IPS-NIHi7 (cell line): ENCODE results near the gene MEST.
"Not testable (repeated sequence)": the region's sequence is repeated elsewhere in the genome, so short reads cannot be mapped to it uniquely, and the experiment has no call there.

Source experiments
- DNase-seq: peaks from one replicate; pipeline ENCODE4 v3.0.0; 2012; ENCODE audit warnings: mixed read lengths; ENCODE audit errors: extremely low spot score

MEST gene, protein sequence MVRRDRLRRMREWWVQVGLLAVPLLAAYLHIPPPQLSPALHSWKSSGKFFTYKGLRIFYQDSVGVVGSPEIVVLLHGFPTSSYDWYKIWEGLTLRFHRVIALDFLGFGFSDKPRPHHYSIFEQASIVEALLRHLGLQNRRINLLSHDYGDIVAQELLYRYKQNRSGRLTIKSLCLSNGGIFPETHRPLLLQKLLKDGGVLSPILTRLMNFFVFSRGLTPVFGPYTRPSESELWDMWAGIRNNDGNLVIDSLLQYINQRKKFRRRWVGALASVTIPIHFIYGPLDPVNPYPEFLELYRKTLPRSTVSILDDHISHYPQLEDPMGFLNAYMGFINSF

DNA sequence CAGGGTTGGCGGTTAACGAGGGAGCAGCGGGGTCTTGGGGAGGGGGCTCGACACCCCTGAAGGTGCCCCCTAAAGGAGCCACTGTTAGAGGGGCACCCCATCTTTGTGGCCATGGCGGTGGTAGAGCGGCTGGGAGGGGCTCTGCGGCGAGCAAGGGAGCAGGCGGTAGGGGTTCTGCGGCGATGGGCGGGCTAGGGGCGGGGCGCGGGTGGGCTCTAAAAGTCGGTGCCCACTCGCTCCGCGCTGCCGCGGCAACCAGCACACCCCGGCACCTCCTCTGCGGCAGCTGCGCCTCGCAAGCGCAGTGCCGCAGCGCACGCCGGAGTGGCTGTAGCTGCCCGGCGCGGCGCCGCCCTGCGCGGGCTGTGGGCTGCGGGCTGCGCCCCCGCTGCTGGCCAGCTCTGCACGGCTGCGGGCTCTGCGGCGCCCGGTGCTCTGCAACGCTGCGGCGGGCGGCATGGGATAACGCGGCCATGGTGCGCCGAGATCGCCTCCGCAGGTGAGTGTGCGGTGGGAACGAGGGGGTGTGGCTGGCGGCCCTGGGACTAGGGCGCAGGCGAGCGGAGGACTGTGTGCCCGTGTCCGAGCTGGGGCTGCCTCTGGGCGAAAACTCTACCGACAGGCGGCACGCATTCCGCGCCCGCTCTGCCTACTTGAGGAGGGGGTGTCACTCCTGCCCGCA, at the start of gene MEST:
MEST (plus strand) TSS at position 245 of the 682 bp plus-strand sequence; CDS start at position 474, 229 bp downstream.
- no peak for DNase-seq

DNA sequence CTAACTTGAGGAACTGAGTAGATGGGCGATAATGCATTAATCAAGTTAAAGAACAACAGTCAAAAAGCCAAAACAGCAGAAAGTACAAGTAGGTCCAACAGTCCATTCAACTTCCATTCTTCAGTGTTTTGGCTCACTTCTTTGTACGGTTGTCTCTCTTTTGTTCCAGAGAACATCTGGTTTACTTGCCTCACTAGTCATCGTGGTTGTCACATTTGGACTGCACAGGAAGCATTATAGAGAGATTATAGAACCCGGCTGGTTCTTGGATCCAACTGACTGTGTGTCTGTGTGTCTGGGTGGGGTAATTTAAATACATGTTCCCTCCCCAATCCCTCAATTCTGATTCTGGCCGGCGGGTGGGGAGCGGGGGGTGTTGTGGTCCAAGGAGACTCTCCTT, 49.3 kb upstream of the MEST start:
- no peak for DNase-seq

DNA sequence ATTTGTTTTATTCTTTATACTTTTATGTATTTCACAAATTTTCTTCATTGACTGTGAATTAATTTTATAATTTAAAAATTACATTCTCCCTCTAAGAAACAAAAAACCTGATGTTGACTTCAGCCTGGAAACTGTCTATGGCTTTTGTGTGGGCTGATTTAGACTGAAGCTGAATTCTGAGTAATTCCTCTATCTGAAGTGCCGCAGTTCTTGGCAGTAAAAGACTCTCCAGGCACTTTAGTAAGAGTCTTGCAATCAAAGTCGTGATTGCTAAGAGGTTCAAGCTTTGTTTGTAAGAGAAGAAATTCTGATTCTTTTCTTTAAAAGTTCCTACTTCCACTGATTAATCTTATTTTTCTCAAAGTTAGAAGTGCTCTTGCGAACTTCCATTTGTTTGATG, 47.7 kb upstream of the MEST start:
- no peak for DNase-seq

DNA sequence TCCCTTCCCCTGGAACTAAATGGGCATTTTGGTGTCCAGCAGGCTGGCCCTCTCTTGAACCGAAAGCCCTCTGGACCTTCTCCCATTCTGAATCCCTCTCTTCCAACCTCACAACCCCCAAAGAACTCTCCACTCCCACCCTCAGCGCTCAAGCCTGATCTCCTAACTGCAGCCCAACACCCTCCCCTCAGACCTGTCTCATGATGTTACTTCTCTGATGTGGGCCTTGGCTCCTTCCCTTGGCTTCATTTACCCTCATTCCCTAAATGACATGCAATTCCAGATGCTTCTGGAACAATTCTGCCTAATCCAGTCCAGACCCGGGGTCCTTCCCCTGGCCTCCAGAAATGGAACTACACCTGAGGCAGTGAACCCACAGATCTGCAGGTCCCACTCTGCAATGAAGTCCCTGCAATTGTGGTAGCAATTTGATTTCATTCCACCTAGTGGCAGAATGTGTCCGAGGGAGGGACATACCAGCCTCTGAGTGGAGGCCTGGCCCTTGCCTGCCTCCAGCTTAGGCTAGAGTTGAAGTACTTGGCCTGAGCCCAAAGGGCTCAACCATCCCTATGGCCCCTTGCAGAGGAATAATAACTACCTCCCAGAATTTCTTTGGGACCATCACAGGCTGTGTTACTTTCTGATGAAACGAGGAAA, 47.0 kb upstream of the MEST start:
- DNase-seq: no peak

DNA sequence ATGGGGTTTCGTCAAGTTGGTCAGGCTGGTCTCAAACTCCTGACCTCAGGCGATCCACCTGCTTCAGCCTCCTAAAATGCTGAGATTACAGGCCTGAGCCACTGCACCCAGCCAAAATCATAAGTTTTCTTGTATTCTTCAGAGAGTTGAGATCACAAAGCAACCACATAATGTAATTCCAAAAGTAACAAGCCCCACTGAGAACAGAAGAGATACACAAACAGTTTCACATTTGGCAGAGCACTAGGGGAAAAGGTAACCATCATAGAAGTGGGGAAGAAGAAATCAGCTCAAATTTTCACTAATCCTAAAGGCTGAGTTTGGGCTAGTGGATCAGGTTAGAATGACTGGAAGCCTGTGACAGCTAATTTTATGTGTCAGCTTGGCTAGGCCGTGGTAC, 45.6 kb upstream of the MEST start:
- no peak for DNase-seq

DNA sequence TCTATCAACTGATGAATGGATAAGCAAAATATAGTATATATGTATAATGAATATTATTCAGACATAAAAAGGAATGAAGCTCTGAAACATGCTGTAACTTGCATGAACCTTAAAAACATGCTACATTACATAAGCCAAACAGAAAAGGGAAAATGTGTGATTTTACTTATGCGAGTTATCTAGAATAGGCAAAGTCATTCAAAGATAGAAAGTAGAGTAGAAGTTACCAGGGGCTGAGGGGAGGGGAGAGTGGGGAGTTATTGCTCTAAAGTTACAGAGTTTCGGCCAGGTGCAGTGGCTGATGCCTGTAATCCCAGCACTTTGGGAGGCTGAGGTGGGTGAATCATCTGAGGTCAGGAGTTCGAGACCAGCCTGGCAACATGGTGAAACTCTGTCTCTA, 40.5 kb upstream of the MEST start:
- DNase-seq: not testable (repeated sequence)

DNA sequence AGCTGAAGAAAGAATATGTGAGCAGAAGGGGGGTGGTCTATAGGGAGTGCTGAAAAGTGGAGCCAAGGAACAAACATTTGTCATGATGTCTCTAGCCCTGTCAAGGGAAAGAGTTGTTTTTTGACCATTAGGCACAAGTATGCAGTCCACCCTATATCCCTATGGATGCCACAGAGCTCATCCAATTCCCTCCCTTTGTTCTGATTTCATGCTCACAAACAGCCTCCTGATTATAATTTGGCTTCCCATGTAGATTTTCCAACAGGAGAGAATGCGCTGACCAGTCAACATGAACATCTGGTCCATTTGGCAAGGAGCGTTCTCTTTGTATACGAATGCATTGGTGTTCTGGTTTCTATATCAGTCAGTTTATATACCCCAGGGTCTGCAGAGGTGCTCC, 38.9 kb upstream of the MEST start:
- DNase-seq: no peak

DNA sequence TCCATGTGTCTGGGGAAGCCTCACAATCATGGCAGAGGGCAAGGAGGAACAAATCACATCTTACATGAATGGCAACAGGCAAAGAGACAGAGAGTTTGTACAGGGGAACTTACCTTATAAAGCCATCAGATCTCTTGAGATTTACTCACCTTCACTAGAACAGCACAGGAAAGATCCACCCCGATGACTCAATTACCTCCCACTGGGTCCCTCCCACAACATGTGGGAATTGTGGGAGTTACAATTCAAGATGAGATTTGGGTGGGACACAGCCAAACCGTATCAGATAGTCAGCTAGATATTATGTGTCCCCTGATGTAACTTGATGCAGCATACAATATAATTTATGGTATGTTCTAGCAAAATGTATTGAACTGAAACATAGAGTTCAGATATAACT, 36.9 kb upstream of the MEST start:
- DNase-seq: no peak

DNA sequence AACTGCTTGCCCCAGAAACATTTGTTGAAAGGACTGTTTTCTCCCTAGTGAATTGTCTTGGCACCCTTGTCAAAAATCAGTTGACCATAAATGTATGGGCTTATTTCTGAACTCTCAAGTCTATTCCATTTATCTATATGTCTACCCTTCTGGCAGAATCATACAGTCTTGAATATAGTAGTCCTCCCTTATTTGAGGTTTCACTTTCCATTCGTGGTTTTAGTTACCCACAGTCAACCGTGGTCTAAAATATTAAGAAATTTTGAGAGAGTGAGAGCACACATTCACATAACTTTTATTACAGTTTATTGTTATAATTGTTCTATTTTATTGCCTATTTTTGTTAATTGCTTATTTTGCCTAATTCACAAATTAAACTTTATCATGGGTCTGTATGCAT, 33.6 kb upstream of the MEST start:
- no peak for DNase-seq

DNA sequence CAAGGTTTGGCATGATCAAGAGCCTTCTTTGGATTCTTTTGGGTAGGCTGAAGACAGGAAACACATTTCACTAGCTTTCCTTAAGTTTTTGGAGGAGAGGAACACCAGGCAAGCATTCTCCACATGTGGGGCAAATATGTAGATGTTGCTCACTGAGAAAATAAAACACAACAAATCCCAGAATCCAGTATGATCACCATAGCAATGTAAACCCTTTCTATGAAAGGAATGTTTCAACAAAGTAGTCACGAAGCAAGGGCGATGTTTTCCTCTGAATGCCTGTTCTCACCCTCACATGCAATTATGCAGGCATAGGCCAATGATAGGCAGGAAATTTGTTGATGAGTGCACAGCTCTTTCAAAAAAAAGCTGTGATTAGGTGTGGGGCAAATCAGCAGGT, 30.6 kb upstream of the MEST start:
- no peak for DNase-seq

DNA sequence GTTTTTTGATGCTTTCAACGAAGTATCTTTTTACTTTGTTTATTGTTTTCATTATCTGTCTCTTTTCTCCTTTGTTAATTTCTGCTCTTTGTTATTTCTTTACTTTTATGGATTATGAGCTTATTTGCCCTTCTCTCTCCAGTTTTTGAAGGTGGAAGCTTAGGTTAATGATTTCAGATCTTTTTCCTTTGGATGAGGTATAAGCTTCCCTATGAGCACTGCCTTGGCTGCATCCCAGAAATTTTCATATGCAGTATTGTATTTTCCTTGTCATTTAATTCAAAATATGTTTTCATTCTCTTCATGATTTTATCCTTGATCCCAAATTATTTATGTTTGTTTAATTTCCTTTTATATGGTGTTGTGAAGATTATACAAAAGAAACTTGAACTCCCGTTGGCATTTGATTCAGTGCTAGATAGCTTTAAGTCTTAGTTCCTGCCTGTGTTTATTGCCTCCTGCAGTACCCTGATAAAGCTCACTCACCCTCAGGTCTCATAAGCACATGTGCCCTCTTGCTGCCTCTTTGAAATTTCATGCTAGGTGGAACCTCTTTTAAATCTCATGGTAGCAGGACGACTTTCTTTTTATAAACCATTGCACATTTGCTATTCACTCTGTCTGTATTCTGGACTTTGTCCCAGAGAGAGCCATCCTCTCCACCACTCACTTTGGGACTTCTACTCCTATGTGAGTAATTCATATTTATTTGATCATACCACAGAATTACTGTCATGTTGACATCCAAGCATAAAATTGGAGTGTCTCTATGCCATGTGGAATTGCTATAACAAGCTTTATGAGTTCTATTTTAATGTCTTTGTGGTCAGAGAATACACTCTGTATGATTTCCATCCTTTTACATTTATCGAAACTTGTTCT, 28.1 kb upstream of the MEST start:
- no peak for DNase-seq

DNA sequence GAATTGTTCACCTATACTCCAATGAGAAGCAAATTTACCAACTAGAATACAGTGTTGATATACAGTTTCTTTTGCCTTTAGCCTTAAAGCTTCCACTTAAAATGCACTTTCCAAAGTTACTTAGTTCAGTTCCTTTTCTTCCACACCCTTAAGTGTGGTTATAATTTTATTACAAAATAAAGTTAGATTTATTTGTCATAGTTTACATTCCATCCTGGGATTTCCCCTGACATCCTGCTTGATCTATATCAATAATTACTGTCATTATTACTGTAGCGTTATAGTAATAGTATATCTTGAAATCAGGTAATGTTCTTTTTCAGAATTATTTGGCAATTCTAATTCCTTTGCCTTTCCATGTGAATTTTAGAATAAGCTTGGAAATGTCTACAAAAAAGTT, 23.3 kb upstream of the MEST start:
- DNase-seq: no peak

DNA sequence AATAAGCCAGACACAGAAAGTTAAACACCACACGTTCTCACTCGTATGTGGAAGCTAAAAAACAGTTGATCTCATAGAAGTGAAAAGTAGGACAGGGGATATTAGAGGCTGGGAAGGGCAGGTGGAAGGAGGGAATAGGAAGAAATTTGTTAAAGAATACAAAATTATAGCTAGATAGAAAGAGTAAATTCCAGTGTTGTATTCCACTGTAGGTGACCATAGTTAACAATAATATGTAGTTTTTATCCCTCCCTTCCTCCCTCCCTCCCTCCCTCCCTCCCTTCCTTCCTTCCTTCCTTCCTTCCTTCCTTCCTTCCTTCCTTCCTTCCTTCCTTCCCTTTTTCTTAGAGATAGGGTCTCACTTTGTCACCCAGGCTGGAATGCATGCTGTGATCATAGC, 19.9 kb upstream of the MEST start:
- DNase-seq: no peak

DNA sequence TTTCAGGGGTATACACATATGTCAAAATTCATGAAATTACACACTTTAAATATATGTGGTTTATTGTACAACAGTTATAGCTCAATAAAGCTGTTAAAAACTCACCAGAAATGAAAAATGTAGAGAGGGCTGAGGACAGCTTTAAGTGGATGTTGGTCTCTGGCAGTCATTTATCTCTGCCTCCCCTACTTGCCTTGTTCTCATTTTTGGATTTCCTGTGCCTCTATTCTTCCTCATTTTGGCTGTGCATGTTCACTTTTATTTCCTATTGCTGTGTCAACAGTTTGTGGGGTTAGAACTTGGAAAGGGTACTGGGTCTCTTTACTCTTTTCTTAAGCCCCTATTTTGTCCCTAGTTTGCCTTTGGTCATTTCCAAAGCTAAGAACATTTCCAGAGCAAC, 18.6 kb upstream of the MEST start:
- no peak for DNase-seq

DNA sequence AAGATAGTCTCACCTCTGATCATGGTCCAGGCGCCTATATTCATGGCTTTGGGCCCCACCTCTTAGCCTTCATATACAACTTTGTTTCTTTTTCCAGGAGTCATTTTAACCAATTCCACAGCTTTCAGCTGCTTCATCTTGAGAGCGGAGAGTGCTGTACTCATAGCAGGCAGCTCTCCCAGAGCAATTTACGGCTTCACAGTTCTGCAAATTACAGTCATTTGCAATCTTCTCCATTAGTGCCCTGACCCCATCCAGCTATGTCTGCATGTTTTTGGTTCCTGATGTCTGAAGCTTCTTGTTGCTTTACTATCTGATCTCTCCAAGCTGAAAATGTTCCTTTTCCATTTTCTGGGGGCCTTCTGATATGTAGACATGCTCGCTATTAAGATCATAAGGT, 18.0 kb upstream of the MEST start:
- DNase-seq: no peak

DNA sequence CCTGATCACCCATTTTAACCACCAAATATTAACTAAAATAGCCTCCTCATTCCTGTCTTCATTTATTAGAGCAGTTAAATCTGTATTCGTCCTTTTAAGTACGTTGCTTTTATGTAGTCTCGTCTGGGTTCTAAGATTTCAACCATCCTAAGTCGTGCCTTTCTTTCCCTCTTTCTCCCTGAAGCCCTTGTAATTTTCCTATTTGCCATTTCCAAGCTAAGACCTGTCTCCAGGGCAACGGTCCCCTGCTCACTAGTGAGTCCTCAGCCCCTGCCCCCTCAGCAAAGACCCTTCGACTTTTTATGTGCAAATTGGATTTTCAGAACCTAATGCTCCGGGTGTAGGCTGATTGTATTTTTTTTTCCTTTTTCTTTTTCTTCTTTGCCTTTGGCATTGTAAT, 16.1 kb upstream of the MEST start:
- no peak for DNase-seq

DNA sequence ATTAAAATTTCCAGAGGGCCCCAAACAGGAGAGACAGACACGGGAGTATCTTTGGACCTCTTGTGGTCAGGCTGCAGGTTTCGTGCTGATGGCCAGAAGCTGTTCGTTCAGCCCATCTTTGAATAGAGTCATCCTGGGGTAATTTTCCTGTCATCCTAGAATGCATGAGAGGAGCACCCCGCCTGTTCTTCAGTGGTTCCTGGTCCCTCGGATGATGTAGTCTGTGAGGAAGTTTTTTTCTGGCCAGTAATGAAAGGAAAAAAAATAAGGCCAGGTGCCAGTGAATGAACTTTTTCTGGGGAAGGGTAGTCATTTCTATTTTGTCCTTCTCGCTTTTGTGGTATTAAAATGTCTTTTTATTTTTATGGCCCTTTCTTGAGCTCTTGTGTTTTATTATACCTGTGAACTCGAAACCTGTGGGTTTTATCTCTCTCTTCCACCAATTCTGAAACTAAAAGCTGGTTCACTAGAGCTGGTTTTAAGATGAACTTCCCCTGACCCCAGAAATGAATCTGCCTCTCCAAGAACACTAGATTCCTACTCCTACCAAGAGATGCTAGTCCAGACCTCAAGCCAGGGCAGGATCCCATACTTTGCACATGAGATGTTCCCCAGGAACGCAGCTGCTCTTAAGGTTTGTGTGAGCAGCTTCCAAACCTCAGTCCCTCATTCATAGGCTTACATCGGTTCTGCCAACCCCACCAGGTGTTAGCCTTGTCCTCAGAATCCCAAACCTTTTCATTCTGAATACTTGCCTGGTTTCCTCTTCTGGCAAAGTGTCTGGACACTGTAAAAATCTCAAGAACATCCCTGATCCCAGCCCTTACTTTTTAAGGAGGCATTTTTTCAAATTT, 15.4 kb upstream of the MEST start:
- no peak for DNase-seq

DNA sequence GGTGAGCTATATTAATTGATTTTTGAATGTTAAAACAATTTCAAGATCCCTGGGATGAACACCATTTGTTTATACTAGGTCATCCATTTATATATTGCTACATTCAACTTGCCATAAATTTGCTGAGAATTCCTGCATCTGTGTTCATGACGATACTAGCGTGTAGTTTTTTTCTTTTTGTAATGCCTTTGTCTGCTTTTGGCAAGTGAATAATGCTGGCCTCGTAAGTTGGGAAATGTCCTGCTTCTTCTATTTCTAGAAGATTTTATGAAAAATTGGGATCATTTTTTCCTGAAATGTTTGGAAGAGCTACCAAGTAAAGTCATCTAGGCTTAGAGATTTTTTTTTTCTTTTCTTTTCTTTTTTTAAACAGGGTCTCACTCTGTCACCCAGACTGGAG, 12.9 kb upstream of the MEST start:
- no peak for DNase-seq

DNA sequence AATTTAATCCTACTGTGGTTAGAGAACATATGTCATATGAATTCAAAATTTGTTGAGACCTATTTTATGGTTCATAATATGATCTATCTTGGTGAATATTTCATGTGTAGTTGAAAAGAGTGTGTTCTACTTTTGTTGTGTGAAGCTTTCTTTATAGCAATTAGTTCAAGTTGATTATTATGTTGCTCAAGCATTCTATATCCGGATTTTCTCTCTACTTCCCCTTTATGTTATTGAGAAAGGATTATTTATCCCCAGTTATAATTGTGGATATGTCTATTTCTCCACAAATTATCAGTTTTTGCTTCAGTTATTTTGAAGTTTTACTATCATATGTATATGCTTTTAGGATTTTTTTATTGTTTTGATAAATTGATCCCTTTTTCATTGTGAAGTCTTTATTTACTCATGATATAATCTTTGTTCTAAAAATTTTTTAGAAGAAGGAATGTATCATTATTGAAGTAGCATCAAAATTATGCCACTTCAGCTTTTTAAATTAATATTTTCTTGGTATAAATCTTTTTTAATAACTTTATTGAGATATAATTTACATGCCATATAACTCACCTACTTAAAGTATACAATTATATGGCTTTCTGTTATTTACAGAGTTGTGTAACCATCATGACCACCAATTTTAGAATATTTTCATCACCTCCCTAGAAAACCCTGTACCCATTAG, 12.0 kb upstream of the MEST start:
- no peak for DNase-seq

DNA sequence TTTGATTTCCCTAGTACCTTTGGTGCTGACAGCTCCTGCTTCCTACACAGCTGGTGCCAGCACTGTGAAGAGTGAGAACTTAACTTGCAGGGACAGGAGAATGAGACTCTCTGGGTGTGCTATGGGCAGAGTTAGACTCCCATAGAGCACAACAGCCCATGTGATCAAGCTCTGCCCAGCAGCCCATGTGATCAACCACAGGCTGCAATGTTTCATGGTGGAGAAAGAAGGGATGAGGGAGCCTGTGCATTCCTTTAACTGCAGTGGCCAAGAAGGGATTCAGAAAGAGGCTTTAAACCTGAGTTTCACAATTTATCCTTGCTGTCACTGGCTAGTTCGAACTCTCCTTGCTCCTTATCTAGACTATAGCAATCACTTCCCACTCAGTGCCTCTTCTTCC, 10.0 kb upstream of the MEST start:
- no peak for DNase-seq

DNA sequence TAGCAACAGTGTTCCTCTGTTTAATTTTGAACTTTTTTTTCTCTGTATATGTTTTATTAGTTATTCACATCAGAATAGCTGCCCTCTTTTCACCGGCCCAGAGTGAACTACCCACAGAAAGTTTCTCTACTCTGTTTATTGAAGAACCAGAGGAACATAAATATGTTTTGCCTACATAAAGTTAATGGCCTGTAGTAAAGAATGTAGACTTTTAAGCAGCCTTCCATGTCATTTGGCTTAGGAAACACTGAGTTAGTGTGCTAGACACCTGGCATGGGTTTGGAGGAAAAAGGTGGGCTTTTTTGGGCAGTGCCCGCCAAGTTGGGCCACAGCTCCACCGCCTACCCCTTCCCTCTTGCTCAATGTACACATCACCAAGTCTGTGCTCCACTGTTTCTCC, 8.9 kb upstream of the MEST start:
- DNase-seq: no peak
